GM21447 (cell line): ENCODE results near the gene TOMM20.
A peak's percentile ranks its signal among the peaks of the same experiment; 100 is the strongest.
"Not testable (repeated sequence)": the region's sequence is repeated elsewhere in the genome, so short reads cannot be mapped to it uniquely, and the experiment has no call there.

ENCODE experiments used
- ATAC-seq: cut with Tn5 transposase; IDR thresholded peaks from one replicate; pipeline ENCODE4 v1.9.1; 2021; ENCODE audit not compliant: unreplicated experiment

TOMM20 gene

DNA sequence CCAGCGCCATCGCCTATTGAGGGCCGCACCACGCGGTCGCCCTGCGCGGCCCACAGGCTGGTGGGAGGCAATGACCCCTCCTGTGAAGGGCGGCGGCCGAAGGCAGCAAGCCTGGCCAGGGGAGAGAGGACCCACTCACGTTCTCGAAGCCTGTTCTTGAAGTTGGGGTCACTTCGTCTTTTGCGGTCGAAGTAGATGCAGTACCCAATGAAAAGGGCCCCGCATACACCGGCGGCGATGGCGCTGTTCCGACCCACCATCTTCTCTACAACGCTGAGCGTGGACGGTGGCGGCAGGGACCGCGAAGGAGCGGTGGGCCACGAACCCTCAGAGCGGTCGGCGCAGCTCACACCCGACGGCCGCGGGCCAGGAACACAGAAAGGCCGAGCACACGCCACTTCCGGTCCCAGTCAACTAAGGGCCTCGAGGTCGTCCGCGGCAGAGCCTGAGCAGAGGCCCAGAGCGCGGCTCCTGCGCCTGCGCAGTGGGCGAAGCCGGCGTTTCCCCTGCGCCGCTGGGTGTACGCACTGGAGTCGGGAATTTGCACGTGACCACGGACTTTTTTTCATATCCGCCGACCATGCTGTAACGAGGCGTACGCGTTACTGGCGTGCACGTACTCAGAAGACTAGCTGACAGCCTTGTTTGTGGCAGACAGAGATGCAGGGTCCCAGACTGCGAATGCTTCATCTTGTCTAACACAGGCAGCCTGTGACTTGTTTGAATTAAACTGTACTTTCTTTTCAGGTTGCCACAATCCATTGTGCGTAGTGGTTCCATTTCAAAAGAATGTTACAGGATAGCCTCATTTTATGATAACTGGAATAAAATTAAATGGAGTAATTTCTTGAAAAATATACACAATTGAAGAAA, at the start of gene TOMM20:
Gene TOMM20 (minus strand): TSS at position 382 of the 873 bp plus-strand sequence. CDS start 122 bp downstream, at position 260.
- peak; percentile 87 for ATAC-seq

DNA sequence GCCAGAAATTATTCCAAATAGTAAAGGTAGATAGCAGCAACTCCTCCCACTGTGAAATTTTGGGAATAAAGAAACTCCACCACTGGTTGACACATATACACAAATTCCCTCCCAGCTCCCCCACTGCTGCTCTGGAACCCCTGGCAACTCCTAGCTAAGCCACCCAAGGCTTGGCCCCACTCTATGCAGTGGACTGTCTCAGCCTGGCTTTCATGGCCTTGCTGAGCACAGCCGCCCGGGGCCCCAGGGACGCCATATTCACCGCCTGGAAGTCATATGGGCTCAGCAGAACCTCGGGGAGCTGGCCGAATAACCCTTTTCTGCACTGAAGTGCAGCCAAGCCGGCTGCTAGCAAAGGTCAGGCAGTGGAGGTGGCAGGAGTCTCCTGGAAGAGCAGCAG, 47.8 kb upstream of the TOMM20 start:
- no peak for ATAC-seq

DNA sequence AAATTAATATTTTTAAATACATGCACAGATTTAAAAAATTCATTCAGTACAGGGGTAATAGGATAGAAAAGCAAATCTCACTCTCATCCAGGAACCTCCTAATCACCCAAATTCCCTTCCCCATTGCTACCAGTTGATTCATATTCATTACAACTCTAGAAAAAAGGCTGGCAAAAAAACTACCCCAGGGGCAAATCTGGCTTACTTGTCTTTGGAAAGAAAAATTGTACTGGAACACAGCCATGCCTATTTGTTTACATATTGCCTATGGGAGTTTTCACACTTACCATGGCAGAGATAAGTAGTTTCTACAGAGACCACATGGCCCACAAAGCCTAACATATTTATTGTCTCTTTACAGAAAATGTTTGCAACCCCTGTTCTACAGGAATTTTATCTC, 41.3 kb upstream of the TOMM20 start:
- ATAC-seq = no peak

DNA sequence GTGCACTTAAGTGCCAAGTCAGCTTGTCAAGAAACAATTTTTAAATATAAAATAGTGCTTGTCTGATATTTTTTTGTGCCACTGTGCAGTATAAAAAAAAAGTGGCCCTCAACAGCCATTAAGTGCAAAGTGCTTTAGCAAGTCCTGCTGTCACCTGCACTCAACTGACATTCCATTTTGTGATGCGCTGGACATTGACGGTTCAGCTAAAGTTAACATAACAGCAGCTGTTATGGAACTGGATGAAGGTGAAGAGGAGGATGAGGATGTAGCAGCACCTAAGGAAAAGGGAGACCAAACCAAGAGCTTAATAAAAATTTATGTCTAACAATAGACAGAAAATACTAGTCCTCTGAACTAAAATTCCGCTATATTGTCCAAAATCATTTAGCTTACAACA, 39.7 kb upstream of the TOMM20 start:
- ATAC-seq = no peak

DNA sequence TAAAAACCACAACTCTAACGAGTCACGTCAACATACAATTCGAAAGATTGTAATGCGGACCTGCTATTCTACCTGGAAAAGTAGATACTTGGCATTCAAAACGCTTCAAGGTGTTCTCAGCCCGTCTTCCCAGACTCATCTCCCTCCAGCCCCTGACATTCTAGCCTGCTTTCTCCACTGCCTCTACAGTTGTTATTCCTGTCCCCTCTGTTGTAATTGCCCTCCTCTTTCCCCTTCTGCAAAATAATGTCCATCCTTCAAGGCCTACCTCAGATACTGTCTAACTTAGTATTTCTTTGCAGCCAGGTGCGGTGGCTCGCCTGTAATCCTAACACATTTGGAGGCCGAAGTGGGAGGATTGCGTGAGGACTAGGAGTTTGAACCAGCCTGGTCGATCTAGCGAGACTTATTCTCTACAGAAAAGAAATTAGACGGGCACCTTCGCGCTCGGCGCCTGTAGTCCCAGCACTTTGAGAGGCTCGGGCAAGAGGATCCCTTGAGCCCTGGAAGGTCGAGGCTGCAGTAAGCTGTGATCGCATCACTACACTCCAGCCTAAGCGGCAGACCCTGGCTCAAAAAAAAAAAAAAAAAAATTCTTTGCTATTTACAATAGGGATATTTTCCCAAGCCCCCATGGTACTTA, 33.2 kb upstream of the TOMM20 start:
- no peak for ATAC-seq

DNA sequence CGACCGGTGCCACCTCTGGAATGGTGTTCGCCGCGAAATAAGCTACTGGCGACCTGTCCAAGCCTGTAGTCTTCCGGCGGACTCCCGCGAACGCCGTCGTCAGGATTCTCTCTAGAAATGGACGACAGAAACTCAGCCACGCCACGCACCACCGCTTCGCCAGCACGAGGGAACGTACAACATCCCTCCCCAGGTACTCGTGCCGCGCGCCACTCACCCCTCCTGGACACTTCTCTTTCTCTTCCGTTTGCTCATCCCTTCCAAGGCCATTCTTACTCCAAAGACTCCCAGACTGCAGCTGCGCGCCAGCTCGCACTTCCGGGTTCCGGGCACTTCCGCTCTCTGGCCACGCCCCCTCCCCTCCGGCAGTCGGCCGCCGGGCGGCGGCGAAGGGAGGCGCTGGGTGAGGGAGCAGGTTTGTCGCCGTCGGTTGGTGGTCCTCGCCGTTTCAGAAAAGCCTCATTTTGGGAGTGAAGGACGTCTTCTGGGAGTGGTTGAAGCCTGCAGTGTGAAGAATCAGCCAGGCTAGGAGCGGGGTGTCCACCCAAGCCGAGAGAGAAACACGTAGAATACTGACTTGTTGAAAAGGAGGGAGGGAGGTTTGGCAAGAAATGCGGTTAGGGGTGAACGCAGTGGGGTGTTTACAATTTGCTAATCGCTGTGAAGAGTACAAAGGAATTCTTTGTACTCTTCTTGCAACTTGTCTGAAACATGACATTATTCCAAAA, 32.5 kb upstream of the TOMM20 start, which contains the start of gene RBM34:
Gene RBM34 (minus strand): TSS at position 294 of the 728 bp plus-strand sequence. CDS start 24 bp downstream, at position 270.
- ATAC-seq = peak; percentile 93

DNA sequence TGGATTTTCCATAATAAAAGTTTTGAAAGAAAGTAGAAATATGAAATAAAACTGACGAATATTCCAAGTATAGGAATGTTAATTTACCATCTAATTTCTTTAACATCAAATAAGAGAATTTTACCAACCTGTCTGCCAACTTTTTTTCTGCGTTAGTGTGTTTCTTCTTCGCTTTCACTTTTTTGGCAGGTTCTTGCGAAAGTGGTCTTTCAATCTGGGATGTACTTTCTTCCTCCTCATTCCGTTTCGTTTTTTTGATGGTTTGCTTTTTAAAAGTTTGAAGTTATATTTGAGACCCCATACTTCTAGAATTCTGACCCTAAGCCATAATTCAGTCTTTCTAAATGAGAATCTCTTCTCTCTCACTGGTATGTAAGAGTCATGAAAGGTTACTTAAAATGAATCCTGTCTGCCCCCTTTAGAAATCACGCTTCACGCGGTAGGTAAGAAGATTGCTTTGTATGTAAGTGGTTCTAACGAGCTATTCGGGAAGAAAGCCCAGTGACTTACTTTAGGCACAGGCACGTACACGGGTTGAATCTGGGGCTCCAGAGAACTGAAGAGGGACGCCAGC, 31.8 kb upstream of the TOMM20 start:
- peak; percentile 41 for ATAC-seq

DNA sequence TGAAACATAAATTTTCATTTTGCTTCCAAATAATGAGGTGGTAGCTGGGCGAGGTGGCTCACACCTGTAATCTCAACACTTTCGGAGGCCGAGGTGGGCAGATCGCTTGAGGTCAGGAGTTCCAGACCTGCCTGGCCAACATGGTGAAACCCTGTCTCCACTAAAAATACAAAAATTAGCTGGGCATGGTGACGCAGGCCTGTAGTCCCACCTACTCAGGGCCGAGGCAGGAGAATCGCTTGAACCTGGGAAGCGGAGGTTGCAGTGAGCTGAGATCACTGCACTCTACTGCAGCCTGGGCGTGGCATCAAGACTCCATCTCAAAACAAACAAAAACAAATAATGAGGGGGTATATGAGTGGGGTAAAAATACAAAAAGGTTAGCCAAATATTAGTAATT, 31.3 kb upstream of the TOMM20 start:
- not testable (repeated sequence) for ATAC-seq

DNA sequence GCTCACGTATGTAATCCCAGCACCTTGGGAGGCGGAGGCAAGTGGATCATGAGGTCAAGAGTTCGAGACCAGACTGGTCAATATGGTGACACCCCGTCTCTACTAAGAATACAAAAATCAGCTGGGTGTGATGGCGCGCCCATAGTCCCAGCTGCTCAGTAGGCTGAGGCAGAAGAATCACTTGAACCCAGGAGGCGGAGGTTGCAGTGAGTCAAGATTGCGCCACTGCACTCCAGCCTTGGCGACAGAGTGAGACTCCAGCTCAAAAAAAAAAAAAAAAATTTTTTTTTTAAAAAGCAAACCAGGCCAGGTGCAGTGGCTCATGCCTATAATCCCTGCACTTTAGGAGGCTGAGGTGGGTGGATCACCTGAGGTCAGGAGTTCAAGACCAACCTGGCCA, 30.6 kb upstream of the TOMM20 start:
- ATAC-seq = not testable (repeated sequence)

DNA sequence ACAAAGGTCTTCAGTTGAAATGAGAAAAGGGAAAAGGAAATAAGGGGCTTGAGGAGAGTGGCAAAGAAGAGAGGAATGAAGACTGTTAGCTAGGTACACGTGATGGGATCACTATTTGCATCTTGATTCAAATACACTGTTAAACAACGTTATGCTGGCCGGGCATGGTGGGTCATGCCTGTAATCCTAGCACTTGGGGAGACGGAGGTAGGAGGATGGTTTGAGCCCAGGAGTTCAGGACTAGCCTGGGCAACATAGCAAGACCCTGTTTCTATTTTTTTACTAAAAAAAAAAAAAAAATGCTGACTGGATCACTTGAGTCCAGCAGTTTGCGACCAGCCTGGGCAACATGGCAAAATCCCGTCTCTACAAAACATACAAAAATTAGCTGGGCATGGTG, 30.0 kb upstream of the TOMM20 start:
- no peak for ATAC-seq

DNA sequence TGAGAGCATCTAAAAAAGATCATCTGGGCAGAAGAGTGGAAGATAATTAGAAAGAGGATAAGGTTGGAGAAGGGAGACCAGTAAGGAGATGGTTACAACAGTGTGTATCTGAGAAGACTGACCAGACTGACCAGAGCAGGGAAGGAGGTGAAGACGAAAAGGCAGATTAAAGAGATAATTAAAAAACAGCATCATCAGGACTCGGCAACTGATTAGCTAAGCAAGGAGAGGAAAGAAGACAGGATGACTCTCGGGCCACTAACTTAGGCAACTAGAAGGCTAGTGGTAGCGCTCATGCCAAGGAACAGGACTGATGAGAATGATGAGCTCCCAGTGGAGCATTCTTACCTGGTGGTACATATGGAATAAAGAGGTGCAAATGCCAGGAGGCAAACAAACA, 28.5 kb upstream of the TOMM20 start:
- ATAC-seq = no peak

DNA sequence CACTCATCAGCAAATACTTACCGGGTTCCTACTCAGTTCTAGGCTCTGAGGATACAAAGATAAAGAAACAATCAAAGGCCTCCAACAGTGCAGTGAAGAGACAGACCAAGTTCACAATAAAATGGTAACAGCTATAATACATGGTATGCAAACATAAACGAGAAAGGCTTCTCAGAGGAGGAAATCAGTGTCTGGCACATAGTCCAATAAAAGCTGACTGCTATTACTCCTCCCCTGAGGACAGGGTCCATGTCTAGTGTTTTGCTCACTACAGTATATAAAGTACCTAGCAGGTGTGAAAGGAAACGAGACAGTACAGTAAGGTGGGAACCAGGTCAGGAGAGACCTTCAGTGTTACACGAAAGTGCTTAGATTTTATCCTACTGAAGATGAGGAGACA, 28.1 kb upstream of the TOMM20 start:
- no peak for ATAC-seq

DNA sequence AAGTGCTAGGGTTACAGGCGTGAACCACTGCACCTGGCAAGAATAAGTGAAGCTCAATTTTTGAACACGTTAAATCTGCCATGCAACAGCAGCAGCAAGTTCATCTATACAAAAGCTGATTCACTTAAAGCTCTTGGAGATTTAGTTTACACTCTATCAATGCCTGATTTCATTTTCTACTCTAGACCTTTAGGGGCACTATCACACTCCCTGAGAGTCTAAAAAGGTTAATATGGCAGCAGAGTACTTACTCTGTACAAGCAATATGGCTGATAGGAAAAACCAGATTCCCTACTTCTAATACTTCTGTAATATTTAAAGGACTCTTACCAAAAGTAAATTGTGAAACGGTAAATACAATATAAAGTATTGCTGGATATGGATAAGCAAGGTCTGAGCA, 27.6 kb upstream of the TOMM20 start:
- ATAC-seq = no peak

DNA sequence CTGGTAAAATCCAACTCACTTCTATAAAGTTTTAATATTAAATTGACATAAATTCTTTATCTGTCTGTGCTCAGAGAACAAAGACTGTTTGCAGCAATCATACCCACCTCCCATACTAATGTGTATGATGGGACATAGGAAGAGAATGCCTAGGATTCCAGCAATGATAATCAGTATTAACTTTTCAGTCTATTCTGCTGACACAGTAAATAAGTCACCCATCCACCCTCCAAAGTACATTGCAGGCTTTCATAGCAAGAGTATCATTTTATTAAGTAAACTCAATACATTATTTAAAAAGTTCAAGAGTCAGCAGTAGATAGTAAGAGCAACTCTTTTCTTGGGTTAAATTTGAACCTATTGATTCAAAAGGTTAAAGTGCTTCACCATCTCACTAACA, 23.6 kb upstream of the TOMM20 start:
- ATAC-seq = no peak

DNA sequence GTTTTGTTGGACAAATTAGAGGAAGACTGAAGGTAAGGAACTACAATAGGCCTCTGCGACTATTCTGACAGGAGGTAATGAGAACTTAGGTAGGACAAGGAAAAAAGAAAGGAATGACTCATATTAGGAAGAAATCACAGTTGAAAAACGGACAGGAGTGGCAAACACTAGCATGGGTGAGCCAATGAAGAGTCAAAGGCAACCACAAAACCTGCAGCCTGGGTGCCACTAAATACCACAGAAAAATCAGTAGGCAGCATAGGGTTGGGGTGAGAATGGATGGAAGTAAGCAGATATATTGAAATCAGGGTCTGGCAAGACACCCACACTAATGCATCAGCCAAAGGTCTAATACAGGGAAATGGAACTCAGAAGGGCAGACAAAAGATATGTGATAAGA, 22.4 kb upstream of the TOMM20 start:
- ATAC-seq = no peak

DNA sequence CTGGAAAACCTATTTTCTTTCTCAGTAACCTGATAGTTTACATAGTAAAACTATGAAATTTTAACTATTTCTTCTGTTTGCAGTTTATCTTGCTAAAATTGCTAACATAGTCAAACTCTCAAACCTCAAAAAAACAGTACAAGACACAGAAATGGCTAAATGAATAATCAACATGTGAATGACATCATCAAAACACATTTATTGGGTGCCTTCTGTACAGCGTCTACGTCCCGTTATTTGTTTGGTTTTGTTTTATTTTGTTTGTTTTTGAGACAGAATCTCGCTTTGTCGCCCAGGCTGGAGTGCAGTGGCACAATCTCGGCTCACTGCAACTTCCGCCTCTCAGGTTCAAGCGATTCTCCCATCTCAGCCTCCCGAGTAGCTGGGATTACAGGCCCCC, 21.2 kb upstream of the TOMM20 start:
- no peak for ATAC-seq

DNA sequence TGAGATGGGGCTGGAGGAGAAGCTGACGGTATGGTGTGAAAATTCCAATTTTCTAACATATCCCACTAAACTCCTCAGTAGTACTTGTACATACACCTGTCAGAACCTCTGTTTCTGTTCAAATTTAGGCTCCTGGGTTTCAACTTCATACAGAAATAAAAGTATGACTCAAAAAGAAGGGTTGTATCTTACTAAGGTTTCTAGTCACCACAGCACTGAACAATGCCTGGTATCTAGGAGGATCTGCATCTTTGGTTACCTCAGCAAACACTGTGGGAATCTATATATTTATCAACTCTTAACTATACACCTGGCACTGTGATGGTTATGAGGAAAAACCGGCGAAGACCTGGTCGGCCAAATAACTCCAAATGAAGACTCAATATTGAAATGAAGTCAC, 18.6 kb upstream of the TOMM20 start:
- ATAC-seq = no peak

DNA sequence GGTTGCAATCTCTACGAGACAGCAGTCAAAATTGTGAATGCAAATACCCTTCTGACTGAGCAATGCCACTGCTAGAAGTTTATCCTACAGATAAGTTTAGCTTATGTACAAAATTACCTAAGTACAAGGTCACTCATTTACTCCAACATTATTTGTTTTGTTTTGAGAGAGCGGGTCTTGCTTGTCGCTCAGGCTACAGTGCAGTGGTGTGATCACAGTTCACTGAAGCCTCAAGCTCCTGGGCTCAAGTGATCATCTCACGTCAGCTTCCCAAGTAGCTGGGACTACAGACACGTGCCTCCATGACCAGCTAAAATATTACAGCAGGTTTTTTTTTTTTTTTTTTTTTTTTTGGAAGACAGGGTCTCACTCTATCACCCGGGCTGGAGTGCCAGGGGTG, 17.0 kb upstream of the TOMM20 start:
- ATAC-seq = no peak

DNA sequence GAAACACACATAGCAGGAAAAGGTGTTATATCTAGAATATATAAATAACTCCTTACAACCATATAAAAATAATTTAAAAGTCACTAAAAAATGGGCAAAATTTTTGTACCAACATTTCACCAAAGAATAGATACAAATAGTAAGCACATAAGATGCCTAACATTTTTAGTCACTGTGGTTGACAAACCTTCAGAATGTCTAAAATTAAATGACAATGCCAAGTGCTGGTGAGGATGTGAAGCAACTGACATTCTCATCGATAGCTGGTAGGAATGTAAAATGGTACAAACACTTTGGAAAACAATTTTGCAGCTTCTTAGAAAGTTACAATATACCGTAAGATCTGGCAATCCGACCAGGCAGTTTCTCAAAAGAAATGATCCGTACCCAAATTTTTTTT, 14.4 kb upstream of the TOMM20 start:
- ATAC-seq = no peak

DNA sequence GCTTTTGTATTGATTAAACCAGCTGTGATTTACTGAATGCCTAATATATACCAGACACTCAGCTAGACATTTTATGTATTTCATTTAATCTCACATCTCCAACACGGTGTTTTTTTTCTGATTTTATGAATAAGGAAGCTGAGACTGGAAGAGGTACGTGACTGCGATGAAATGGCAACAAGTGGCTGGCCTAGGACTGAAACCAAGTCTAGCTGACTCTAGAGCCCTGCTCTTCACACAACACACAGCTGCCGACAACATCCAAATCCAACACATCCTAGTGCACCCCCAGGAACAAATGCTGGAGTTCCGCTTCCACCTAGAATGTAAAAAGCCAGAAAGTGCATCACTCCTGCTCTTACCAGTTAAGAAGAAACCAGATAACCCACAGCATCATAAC, 10.7 kb upstream of the TOMM20 start:
- ATAC-seq = no peak

DNA sequence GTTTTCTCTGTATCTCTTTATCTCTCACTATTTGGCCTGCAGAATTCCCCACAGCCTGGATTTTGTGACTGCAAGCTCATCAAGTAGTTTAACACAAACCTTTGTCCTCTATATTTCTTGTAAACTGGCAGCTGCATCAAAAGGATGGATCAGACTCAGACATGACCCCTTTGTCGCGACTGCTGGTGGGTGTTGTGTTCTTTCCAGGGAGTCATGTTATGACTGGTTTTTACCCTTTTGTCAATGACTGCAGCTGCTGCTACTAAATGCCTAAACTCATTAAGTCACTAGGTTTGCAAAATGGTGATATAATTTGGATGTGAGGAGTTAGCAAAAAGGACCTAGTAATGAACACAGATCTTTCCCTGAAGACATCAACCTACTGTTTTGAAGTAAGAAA, 10.2 kb upstream of the TOMM20 start:
- no peak for ATAC-seq
